Inflammatory macrophage (primary cell): ENCODE data around the gene PRLH.
A peak's percentile ranks its signal among the peaks of the same experiment; 100 is the strongest.
"Not testable (repeated sequence)": the region's sequence is repeated elsewhere in the genome, so short reads cannot be mapped to it uniquely, and the experiment has no call there.

Source experiments
- DNase-seq, 2 donors: peaks; one replicate each; pipeline ENCODE4 v3.0.0-alpha.2; 2020 to 2022

PRLH gene

DNA sequence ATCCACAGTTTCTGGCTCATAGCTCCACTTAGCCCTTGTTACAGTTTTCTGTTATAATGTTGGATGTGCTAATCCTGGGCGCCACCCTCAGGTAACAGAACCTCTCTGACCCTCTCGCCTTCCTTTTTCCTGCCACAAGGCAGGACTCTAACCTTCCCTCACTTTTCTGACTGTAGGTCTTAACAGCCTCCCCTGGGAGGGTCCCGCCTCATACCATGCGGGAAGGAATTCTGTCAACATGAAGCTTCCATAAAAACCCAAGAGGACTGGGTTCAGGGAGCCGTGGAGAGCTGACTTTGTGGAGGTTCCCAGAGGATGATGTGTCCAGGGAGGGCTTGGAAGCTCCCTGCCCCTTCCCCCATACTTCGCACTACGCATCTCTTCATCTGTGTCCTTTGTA is 36.0 kb downstream of the PRLH start:
- no peak for DNase-seq

DNA sequence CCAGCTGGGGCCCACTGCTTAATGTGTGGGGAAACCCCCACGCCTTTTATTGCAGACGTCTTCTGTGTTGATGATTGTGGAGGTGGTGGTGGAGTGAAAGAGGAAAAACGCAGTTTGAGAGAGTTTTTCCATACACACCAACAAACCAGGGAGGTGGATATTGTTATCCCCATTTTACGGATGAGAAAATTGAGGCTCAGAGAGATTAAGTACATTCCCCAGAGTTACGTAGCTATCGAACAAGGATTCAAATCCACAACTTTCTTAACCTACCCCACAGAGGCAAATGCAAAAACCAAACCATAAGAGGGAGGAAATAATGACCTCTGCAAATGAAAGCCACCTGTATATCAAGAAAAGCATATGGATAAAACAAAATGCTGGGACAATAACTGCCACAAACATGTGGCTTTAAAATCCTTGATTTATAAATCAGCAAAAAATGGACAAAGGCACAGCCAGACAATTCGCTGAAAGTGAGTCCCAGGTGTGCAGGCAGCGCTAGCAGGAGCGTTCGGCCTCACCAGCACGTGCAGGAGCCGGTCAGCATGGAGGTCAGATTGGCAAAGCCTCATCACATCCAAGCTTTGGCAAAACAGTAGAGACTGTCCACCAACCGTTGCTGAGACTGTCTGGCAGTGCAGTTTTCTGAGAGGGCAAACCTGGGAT is 36.8 kb downstream of the PRLH start:
- DNase-seq: no peak

DNA sequence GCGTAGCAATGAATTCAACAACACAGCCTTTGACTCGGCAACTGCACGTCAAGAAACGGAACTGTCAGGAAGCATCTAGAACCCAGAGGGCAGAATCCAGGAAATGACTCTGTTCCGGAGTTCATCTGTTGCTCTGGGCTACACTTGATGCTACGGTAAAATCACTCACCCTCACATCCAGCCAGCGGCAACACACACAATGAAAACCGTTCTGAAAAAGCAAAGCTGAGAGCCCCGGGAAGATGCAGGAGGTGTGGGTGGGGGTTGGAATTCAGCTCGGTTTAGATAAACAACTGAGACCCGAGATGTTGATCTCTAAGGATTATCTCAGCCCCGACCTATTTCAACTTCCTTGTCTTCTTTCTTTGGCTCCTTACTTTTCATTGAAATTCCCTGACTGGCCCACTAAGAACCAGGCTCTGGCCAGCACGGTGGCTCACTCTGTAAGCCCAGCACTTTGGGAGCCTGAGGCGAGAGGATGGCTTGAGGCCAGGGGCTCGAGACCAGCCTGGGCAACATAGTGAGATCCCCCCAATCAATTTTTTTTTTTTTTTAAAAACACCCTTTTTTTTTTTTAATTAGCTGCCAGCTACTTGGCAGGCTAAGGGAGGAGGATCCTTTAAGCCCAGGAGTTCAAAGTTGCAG is 37.5 kb downstream of the PRLH start:
- peak; percentile 53 to 64 for DNase-seq

DNA sequence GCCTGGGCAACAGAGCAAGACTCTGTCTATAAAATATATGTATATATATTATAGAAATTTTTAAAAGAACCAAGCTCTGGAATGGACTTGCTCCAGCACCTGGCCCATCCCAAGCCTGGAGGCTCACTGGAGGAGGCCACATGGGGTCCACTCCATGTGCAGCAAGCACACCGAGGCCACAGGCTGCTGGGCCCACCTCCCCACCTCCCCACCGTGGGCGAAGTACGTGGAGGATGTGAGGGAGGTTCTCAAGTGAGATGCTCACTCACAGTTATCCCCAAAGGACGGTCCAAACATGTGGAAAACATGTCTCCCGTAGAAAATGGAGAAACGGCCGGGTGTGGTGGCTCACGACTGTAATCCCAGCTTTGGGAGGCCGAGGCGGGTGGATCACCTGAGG is 38.0 kb downstream of the PRLH start:
- no peak for DNase-seq

DNA sequence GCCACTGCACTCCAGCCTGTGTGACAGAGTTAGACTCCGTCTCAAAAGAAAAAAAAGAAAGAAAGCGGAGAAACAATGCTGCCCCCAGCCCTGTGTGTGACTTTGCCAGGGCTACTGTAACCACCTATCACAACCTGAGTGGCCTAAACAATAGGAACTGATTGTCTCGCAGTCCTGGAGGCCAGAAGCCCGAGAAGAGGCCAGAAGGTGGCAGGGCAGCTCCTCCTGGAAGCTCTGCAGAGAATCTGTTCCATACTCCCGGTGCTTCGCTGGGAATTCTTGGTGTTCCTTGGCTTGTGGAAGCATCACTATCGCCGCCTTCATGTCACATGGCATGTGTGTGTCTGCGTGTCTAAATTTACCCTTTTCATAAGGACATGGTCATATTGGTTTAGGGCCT is 38.6 kb downstream of the PRLH start:
- DNase-seq: no peak

DNA sequence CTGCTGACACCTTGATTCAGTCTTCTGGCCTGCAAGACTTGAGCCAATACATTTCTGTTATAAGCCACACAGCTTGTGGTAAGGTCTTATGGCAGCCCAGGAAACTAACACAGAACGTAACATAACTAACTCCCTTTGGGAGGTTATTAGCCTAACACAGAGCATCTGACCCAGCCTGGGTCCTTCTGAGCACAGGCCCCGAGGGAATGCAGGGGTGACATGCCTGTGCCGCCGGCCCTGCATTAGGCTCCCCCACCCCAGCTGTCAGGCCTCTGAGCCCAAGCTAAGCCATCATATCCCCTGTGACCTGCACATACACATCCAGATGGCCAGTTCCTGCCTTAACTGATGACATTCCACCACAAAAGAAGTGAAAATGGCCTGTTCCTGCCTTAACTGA is 40.1 kb downstream of the PRLH start:
- DNase-seq: not testable (repeated sequence)

DNA sequence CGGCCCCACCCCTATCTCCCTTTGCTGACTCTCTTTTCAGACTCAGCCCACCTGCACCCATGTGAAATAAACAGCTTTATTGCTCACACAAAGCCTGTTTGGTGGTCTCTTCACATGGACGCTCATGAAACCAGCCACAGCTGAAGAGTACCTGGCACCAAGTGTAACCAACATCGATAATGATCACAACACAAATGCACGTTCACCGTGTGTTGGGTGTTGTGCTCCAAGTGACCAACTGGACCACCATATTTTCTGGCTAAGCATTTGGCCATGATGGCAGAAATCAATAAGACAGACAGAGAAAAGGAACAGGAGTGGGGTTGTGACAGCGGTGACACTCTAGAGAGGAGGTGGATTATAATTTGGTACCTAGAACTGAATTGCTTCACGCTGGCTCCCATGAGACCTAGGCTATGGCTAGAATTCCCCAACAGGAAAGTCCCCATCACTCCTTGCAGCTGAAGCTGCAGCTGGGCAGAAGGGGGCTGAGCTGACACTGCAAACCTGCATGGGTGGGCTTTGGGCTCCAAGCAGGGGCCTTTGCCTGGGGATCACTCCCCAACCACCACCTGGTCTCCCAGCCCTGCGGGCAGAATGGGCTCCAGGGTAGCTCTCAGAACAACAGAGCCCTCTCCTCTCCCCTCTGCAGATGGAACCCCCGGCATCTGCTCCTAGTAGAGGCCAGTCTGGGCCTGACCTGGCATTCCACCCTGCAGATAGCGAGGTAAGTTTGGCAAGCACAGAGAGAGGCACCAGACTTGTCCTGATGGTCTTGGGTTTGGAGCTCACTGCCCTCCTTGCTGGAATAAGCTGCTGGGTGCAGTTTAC is 46.4 kb downstream of the PRLH start:
- DNase-seq: no peak

DNA sequence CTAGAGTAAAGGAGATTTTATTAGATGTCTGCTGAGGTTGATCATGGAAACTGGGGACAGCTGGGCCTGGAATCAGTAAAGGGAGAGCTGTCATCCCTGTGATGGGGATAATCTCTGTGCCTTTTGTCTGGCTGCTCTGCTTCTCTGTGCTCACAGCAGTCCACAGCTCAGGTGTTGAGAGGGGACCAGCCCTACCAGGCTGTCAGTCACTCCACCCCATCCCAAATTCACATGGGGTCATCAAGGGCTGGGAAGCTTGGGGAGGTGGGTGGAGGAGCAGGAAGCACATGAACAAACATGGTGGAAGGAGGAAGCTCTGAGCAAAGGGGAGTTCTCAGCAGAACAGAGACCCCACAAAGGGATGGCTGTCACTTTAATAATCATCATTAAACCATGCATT is 47.3 kb downstream of the PRLH start:
- DNase-seq: no peak

DNA sequence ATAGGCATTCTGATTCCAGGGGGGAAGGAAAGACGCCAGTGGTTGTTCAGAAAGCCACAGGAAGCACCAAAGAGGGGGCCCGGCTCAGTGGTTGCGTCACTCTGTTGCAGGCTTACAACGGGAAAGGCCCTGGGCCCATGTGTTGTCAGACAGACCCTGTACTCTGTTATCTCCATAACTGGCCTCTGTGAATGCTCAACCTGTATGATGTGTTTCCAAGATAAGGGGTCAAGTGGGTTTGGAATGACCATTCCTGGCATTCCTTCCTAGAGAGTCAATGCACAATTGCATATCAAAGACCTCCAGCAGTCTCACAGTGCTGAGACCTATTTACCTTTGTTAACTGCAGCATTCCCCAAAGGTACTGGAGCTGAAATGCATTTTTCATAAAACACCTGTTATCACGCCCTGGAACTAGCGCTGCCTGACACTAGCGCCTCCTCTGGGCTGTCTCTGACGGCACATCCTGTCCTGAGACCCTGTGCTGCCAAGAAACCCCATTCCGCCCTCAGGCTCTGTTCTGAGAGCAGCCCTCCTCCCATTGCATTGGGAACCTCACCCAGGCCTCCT is 47.9 kb downstream of the PRLH start:
- DNase-seq: no peak

DNA sequence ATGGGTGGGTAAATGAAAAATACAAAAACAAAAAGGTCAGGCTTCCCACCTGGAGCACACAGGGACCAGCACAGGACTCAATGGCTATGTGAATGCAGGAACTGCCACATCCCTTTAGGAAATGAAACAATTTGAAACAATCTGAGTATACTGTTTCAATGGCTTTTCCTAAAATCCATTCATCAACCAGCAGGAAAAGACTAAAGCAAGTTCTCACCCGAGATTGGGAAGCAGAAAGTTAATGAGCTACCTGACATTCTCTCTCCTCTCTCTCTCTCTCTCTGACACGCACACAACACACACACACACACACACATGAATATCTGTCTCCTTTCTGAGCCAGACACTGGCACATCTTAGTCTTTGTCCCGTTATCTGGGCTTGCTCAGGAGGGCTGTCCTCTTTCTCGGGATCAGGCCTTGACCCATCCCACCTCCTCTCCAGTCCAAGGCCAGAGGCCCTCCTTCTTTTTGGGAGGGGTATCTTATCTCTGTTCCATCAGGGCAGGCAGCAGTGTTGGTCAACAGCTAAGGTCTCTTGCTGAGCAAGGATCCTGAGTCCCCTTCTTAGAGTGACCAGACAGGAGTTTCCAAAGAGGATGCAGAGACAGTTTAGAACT is 49.4 kb downstream of the PRLH start:
- DNase-seq: no peak

DNA sequence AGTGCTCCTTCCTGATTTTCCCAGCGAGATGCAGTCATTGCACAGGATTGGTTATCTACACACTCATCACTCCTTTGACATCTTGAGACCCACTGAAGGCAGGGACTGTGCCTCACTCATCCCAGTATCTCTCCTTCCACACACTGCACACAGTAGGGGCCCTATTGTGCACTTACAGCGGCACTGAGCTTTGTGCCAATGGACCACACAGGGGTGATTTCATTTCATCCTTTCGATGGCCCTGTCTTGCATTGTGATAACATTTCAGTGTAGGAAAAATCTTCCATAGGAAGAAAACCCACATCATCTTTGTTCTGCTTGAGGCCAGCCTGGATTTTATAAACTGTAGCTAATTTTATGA is 50.0 kb downstream of the PRLH start:
- DNase-seq: no peak
